HG03097 (cell line): ENCODE data around the gene TGFBR1.

ENCODE experiments used
- ATAC-seq: cut with Tn5 transposase; IDR thresholded peaks from one replicate; pipeline ENCODE4 v1.9.1; 2021; ENCODE audit not compliant: unreplicated experiment, low FRiP score

TGFBR1 gene

DNA sequence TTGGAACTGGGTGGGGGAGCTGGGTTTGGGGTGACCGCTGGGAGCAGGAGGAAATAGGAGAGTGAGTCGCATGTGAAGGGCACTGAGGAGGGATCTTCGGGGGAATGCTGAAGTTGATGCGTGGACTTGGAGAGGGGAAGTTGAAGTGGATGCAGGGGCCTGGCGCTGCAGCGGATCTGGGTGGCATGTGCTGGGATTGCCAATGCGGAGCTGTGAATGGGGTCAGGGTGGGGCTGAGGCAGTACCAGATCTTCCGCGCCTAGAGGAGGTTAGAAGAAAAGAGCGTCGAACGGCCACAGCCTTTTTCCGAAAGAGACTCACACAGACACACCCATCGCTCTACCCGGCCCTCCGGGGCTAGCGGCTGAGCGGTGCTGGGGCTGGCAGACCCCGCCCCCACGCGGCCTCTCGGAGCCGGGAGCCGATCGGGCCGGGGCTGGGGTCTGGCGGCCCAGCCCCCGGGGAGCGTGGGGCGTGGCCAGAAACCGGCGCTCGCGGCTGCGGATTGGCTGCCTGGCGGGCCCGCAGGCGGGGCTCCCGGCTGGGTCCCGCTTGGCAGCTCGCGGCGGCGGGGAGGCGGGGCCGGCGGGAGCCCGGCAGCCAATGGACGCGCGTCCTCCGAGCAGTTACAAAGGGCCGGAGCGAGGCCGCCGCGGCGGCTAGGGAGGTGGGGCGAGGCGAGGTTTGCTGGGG lies at the start of gene TGFBR1:
Gene TGFBR1 (plus strand): TSS at position 655 of the 693 bp plus-strand sequence. CDS start 93 bp downstream, outside the sequence.
- peak; percentile 85 for ATAC-seq

DNA sequence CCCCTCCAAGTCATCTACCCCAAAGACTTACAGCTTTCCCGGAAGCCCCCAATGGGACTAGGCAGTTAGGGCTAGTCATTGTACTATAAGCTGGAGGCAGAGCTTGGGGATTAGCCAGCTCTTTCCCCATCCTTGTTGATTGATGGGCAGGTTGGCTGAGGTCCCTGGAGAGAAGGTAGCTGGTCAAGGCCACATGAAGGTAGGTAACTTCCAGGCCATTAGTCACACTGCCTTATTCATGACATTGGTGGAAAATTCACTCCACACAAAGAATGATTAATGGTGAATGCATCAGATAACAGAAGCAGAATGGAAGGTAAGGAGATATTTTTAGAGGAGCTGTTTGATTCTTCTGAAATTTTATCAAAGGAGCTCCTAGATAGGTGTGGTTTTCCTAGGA lies 49.5 kb upstream of the TGFBR1 start:
- ATAC-seq = no peak

DNA sequence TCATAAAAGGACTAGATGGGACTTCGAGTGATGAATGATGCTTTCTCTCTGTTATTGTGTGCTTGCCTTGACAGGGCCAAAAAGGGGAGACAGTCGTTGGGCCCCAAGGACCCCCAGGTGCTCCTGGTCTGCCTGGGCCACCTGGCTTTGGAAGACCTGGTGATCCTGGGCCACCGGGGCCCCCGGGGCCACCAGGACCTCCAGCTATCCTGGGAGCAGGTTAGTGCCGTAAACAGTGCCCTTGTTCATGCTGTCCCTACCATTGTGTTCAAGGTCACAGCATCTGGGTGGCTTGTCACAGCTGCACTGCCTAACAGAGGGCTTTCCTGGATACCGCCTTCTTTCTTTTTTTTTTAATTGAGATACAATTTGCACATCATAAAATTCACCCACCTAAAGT lies 48.7 kb upstream of the TGFBR1 start:
- no peak for ATAC-seq

DNA sequence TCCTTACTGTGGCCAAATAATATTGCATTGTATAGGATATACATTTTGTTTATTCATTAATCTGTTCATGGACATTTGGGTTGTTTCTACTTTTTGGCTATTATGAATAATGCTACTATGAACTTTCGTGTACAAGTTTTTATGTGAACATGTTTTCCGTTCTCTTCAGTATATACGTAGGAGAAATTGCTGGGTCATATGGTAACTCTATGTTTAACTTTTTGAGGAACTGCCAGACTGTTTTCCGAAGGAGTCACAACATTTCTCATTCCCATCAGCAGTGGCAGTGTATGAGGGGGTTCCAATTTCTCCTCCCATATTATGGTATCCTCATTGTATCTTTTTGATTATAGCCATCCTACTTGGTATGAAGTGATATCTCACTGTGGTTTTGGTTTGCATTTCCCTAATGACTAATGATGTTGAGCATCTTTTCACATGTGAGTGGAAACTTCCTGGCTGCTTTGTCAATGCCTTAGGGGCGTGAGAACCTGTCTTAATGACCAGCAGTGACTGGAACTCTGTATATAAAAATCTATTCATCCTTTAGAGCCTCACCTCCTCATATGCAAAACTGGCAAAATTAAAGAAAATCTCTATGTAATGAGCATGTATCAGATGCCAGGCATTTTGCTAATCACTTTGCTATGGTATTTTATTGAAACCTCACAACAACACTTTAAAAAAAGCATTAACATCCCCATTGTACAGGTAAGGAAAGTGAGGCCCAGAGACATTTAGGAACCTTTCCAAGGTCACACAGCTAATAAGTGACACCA lies 47.8 kb upstream of the TGFBR1 start:
- ATAC-seq = no peak

DNA sequence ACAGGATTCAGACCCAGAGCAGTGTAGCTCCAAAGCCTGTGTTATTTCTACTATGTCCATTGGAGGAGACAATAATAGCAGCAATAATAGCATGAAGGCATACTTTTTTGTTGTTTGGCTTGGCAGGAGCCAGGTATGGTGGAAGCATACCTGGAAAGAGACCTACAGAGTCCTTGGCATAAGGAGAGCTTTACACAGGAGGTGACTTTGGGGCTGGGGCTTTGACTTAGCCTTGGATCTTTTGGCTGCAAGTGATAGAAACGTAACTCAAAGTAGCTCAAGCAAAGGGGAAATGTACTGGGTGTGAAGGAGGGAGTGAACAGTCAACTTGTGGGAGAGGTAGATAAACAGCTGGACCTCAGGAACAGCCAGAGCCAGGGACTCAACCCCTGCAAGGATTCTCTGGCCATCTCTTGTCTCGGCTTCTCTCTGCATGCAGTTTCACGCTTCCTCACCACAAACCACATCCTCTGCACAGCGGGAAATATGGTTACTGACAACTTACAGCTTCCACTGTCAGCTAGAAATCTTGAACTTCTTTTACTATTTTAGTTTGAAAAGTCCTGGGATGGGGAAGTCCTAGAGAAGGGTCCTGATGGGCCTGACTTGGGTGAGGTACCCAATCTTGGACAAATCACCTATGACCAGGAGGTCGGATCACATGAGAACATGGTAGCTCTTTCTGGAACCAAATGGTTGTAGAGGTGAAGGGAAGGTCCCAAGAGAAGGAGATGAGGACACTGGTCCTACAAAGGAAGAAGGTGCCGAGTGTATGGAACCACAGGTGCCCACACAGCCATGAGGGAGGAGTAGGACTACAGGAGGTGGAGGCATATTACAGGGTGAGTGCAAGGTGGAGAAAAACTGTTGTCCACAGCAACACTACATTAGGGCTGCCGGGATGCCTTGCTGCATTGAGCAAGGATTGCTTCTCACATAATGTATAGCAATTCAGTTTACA lies 47.0 kb upstream of the TGFBR1 start:
- peak; percentile 69 for ATAC-seq

DNA sequence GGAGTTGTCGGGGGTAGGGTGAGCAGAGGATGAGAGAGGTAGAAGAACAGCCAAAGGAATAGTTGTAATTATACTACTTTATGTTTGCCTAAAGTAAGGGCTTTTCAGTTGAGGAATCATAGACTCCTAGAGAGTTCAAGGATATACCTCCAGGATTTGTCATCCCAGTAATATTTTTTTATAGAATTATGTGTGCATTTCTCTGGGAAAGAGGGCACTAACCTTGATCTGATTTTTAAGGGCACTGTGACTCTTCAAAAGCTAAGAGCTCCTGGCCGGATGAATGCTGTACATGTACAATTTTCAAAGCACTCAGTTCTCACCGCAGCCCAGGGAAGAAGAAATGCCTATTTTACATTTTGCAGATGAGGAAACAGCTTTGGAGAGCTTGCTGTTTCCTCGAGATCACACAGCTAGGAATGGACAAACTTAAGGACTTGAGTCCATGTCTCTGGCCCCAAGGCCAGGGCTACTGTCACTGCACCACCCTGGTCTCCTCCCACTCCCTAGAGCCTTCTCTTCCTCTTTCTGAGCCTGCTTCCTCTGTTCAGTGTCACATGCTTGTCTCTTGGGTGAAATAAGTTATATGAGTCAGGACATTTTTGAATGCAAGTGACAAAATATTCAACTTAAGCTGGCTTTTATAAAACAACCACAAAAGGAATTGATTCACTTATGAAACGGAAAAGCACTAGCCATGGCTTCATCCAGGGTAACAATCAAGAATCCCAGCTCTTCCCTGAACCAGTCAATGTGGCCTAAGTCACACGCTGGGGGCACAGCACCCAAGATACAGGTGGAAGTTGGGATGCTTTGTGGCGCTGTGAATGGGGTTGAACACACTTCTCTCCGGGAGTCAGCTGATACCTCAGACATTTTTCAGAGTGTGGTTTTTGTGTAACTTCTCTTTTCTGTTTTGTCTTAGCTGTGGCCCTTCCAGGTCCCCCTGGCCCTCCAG lies 45.7 kb upstream of the TGFBR1 start:
- peak; percentile 44 for ATAC-seq

DNA sequence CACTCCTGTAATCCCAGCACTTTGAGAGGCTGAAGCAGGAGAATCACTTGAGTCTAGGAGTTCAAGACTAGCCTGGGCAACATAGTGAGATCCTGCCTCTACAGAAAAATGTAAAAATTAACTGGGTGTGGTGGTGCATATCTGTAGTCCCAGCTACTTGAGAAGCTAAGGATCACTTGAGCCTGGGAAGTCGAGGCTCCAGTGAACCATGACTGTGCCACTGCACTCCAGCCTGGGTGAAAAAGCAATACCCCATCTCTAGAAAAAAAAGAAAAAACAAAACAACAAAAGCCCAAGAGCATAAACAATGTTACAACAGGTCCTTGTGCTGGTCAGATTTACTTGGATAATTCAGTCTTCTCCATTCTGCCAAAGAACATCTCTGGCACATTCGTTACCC lies 44.3 kb upstream of the TGFBR1 start:
- ATAC-seq = no peak

DNA sequence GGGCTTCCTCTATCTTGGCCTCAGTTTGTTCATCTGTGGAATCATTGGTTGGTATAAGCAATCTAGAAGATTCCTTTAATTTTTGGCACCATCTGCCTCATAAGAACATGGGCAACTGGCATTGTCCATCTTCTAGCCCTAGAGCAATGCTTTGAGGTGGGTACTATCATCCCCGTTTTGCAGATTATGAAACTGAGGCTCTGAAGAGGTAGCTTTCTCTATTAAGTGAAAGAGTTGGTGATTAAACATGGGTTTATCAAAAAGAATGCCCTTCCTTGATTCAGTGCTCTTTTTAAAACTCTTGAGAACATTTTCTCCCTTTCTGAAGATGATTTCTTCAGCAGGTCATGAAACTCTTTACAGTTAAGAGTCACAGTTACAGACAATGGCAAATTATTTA lies 42.4 kb upstream of the TGFBR1 start:
- ATAC-seq = no peak

DNA sequence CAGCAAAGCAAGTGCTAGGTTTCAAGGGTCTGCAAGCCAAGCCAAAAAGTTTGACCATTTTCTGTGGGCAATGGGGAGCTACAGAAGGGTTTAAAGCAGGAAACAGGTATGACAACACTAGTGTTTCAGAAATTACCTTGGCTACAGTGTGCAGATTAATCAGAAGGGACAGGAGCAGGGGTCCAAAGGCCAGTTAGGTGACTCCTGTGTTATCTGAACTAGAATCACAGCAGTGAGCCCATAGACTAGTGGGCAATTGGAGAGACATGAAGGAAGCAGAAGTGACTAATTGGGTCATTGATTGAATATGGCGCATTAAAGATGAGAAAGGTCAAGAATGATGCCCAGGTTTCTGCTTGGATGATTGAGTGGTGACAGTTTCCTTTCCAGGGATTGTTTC lies 41.4 kb upstream of the TGFBR1 start:
- no peak for ATAC-seq

DNA sequence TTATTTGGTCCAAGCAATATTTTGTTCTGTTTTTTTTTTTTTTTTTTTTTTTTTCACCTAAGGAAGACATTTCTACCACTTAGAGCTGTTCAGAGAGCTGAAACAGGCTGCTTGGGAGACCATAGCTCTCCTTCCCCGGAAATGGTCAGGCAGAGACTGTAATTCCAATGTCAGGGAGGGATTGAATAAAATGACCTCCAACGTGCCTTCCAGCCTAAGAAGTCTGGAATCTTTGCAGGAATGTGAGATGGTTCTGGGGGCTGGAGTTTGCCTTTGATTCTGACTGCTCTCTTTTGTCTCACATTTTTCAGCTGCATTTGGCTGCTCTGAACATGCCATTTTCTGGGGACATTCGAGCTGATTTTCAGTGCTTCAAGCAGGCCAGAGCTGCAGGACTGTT lies 38.3 kb upstream of the TGFBR1 start:
- no peak for ATAC-seq

DNA sequence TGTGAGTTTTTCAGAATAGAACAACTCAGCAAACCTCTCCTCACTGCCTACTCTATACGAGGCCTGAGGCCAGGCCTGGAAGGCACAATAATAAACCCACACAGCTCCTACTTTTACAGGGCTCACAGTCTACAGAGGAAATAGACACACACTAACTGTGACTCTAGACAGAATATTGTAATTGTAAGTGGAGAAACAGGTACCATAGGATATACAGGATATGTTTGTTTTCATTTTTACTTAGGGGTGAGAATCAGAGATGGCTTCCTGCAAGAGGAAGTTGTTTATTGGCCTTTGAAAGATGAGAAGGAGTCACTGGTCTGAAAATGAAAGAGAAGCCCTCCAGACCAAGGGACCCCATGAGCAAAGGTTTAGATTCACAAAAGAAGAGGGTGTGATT lies 35.8 kb upstream of the TGFBR1 start:
- ATAC-seq = no peak

DNA sequence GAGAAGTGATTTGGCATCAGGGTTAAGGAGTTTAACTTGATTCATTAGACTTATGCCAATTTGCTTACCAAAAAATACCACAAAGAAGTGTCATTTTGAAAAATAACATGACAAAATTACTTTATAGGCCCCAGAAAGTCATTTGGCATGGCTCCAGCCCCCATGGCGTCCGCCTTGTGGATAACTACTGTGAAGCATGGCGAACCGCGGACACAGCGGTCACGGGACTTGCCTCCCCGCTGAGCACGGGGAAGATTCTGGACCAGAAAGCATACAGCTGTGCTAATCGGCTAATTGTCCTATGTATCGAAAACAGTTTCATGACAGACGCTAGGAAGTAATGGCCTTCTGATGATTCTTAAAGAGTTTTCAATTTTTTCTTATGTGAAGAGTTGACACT lies 35.4 kb upstream of the TGFBR1 start:
- ATAC-seq = no peak

DNA sequence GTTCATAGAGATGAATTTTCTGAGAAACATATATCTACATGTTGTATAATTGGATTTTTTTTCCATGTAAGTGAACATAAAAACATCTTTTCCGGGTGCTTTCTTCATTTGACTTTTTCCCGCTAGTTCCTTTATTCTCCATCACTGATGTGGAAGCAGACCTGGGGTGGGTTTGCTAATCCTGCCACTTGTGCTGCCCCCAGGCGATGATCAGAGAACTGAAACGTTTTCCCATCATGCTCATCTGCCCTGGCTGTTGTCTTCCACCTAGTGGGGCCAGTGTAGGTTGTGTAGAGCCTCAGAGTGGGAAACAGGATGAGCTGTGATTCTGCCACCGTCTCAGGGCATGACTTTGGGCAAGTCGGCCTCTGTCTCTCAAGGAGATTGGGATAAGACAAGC lies 34.2 kb upstream of the TGFBR1 start:
- ATAC-seq = no peak

DNA sequence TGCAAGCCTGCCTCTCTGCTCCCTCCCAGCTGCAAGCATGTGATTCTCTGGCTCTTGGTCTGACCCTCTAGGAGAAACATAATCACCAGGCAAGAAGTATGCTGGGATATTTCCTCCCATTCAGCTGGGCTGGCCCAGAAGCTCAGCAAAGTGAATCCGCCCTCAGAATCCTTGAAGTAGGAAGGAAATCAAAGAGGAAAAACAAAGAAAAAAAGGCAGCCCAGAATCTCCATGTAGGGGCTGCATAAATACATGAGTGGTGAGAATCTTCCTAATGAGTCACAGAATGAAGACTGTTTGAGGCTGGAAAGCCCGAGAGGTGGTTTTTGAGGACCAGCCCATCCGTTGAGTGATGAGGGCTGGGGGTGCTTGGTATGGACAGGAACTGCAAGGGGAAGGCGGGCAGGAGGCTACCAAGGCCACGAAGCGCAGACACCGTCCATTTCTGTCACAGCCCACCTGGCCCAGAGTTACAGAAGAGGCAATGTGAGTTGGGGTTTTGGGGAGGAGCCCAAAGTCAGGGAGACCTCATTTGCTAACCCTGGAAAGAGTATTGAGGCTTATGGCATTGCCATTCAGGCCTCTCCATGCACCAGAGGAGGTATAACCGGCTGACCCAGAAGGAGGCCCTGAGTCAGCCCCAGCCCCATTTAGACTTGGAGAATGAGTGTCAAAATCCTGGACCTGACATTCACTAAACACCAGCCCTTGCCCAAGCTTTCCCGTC lies 33.4 kb upstream of the TGFBR1 start:
- ATAC-seq = no peak

DNA sequence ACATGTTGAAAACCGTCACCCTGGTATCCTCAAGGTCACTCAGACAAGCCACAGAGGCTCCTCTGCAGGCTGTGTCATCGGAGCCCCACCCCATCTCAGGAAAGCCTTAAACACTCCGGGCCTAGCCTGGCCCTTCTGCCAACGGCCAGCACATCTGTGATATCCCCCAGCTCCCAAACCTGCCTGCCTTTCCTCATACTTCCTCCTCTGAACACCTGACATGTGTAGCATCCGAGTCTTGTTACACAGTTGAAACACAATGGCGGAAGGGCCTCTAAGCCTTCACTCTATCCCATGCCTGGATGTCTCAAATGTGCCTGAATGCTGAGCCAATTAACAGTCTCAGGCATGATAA lies 32.9 kb upstream of the TGFBR1 start:
- no peak for ATAC-seq

DNA sequence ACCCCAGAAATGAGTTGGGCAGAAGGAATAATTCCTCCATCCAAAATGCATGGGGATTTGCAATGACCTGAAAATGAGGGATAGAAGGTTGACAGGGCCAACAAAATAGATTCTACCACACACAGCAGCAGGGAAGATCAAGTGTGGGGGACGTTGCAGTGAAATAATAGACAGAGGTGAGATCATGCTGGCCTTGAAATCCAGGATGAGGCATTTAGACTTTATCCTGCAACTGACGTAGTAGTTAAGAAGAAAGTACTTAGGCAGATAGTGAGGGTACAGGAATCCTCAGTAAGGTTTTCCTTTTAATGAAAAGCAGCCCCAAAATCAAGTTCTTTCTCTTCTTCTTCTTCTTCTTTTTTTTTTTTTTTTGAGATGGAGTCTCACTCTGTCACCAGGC lies 31.6 kb upstream of the TGFBR1 start:
- ATAC-seq = no peak

DNA sequence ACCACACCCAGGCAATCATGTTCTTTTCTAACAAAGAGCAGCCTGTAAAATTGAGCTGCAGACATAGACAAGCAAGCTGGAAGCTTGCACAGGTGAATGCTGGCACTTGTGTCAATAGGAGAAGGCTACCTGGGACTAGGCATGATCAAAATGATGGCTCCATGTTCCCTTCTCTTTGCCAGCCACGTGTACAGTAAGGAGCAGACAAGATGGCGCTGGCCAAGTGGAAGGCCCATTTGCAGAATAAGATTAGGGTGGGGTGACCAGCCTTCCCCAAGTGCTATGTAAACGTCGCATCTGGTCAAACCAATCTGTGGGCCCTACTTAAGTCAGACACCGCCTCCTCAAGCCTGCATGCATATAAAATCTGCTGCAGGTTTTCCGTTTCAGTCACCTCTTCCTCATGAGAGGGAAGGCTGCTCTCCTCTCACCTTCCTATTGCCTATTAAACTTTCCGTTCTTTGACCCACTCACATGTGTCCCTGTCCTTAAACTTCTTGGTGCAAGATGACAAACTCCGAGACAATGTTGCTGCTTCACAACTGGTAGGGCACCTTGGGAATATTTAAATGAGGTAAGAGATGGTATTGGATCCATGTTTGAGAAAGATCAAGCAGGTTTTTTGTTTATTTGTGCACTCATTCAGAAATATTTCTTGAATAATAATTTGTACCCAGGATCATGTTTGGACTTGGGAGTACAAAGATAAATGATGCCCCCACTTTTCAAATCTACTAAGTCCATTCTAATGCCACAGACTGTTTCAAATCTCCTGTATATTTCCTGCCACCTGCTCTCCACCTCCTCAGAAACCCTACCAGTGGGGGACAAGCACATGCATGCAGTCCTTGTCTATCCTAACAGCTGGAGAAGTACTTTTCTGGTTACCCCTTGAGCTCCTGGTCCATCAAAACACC lies 30.7 kb upstream of the TGFBR1 start:
- no peak for ATAC-seq

DNA sequence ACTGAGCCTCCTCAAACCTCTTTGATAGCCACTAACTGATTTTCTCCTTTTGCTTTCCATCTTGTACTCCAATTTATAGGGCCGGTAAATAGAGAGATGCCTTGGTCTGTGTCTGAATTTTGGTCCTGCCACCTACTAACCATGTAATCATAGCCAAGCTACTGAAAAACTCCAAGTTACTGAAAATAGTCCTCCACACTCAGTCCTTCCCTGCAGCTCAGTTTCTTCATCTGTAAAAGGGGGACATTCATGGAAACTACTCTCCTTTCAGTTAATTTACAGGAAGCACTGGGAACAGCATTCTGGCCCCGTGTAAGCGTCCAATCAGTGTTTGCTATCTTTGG lies 30.0 kb upstream of the TGFBR1 start:
- no peak for ATAC-seq
